HCT116 (cell line): ENCODE measurements around the gene PKDCC. TPM values are rescaled to one million over a fixed set of nuclear protein-coding genes. Genes with fewer than 3 reads are reported as not detected.

ENCODE experiments used
- ATAC-seq: fragments of 200-7000 bp; cut with Tn5 transposase; 2 replicates; pipeline ENCODE4 v1.9.1; 2020; ENCODE audit warnings: mild to moderate bottlenecking, moderate library complexity
- BruUV-seq: library from RNA; stranded (reverse); fragments of 400-500 nt; replicated peaks from 2 replicates; lab custom pipeline; 2021; lab: Mats Ljungman, UMichigan
- CTCF ChIA-PET: fragments of 300-600 bp; sonication (Branson Sonifier 250); formaldehyde crosslinking; loops from one replicate; lab custom pipeline; 2021; ENCODE audit warnings: antibody characterized with exemption; lab: Charles Lee
- POLR2A ChIA-PET: fragments of 300-600, 350-600 bp; sonication (Branson Sonifier 250); formaldehyde crosslinking; loops from one replicate; lab custom pipeline; 2021; ENCODE audit warnings: antibody characterized with exemption; lab: Charles Lee
- RAD21 ChIA-PET, 2 experiments: fragments of 300-600 bp; sonication (Branson Sonifier 250); formaldehyde crosslinking; loops; one replicate each; lab custom pipeline; 2023; ENCODE audit warnings: low total read pairs in 2 of 2; ENCODE audit not compliant: uncharacterized antibody in 2 of 2, unreplicated experiment in 2 of 2, low non-redundant PET in 1 of 2; lab: Charles Lee
- DNase-seq: peaks from one replicate; pipeline ENCODE4 v3.0.0-alpha.2; 2010; ENCODE audit warnings: low read depth, low spot score
- H2AFZ ChIP-seq: fragments of 200-600 bp; shearing (Covaris generic), sonication (generic); 2 replicates; pipeline ENCODE4 v1.6.1; 2017; ENCODE audit warnings: low read depth, mixed run types, mixed read lengths, antibody characterized with exemption, low read length; ENCODE audit not compliant: poor library complexity, severe bottlenecking
- H3K27ac ChIP-seq: 2 replicates; pipeline ENCODE4 v1.5.1; 2012; ENCODE audit warnings: low read depth, low read length
- H3K27me3 ChIP-seq: fragments of 200-600 bp; sonication (generic); 2 replicates; pipeline ENCODE4 v1.6.1; 2016; ENCODE audit warnings: mixed run types, low read length, mixed read lengths; ENCODE audit not compliant: insufficient read depth
- H3K36me3 ChIP-seq, 2 experiments: fragments of 200-500 bp in 1 of 2; fragments of 200-600 bp in 1 of 2; sonication (Bioruptor generic) in 1 of 2; sonication (generic) in 1 of 2; 2 replicates each; pipeline versions ENCODE4 v1.5.1 to v1.6.1; 2014 to 2016; ENCODE audit warnings: low read length in 2 of 2, inconsistent platforms in 1 of 2, mixed read lengths in 1 of 2, mixed run types in 1 of 2; ENCODE audit not compliant: insufficient read depth in 2 of 2, control insufficient read depth in 1 of 2
- H3K4me1 ChIP-seq, 2 experiments: fragments of 200-600 bp in 1 of 2; sonication (generic) in 1 of 2; 2 replicates each; pipeline versions ENCODE4 v1.5.1 to v1.6.1; 2012 to 2017; ENCODE audit warnings: low read length in 2 of 2, inconsistent platforms in 1 of 2, mild to moderate bottlenecking in 1 of 2, mixed read lengths in 1 of 2, mixed run types in 1 of 2, moderate library complexity in 1 of 2; ENCODE audit not compliant: insufficient read depth in 2 of 2, control insufficient read depth in 1 of 2
- H3K4me2 ChIP-seq: fragments of 200-600 bp; sonication (generic); 2 replicates; pipeline ENCODE4 v1.6.1; 2017; ENCODE audit warnings: mixed run types, low read length, mixed read lengths
- H3K4me3 ChIP-seq, 2 experiments: fragments of 200-600 bp in 1 of 2; sonication (generic) in 1 of 2; replicated peaks in 1 of 2; 2 replicates each; pipeline ENCODE4 v1.5.1; 2011 to 2016; ENCODE audit warnings: low read length in 2 of 2, control low read depth in 1 of 2, low read depth in 1 of 2, mild to moderate bottlenecking in 1 of 2, mixed read lengths in 1 of 2, mixed run types in 1 of 2
- H3K79me2 ChIP-seq: fragments of 200-600 bp; sonication (generic); 2 replicates; pipeline ENCODE4 v1.6.1; 2017; ENCODE audit warnings: mild to moderate bottlenecking, mixed run types, low read length, moderate library complexity, mixed read lengths; ENCODE audit not compliant: insufficient read depth
- H3K9ac ChIP-seq: fragments of 200-600 bp; sonication (generic); 2 replicates; pipeline ENCODE4 v1.6.1; 2016; ENCODE audit warnings: low read length, mixed read lengths
- H3K9me2 ChIP-seq: fragments of 200-600 bp; sonication (generic), shearing (Covaris generic); 2 replicates; pipeline ENCODE4 v1.6.1; 2017; ENCODE audit warnings: mixed run types, mild to moderate bottlenecking, moderate library complexity; ENCODE audit not compliant: insufficient read depth
- H3K9me3 ChIP-seq, 2 experiments: fragments of 200-500 bp in 1 of 2; fragments of 200-600 bp in 1 of 2; sonication (Bioruptor generic) in 1 of 2; sonication (generic) in 1 of 2; 2 replicates each; pipeline ENCODE4 v1.6.1; 2014 to 2017; ENCODE audit warnings: low read length in 2 of 2, mixed read lengths in 2 of 2, inconsistent platforms in 1 of 2, low read depth in 1 of 2, mild to moderate bottlenecking in 1 of 2, mixed run types in 1 of 2, moderate library complexity in 1 of 2; ENCODE audit not compliant: control insufficient read depth in 1 of 2, insufficient read depth in 1 of 2
- H4K20me1 ChIP-seq: fragments of 200-600 bp; sonication (generic), shearing (Covaris generic); 2 replicates; pipeline ENCODE4 v1.6.1; 2017; ENCODE audit warnings: mixed run types, mild to moderate bottlenecking, moderate library complexity; ENCODE audit not compliant: insufficient read depth
- CTCF ChIP-seq, 3 experiments: fragments of 200-600 bp in 1 of 3; sonication (generic) in 1 of 3; IDR thresholded peaks in 2 of 3; conservative IDR thresholded peaks in 1 of 3; 2 replicates each; pipeline ENCODE4 v1.5.1; 2012 to 2017; ENCODE audit warnings: low read depth in 2 of 3, low read length in 2 of 3, antibody characterized with exemption in 1 of 3, borderline replicate concordance in 1 of 3, control low read depth in 1 of 3, mild to moderate bottlenecking in 1 of 3, mixed read lengths in 1 of 3, mixed run types in 1 of 3, moderate library complexity in 1 of 3; ENCODE audit not compliant: insufficient read depth in 1 of 3
- ELF1 ChIP-seq: IDR thresholded peaks from 2 replicates; pipeline ENCODE4 v1.6.1; 2012; ENCODE audit warnings: low read depth, borderline replicate concordance
- FOSL1 ChIP-seq: IDR thresholded peaks from 2 replicates; pipeline ENCODE4 v1.6.1; 2012; ENCODE audit warnings: low read depth
- RAD21 ChIP-seq: IDR thresholded peaks from 2 replicates; pipeline ENCODE4 v1.6.1; 2012; ENCODE audit warnings: low read depth, mild to moderate bottlenecking
- REST ChIP-seq: IDR thresholded peaks from 2 replicates; pipeline ENCODE4 v1.6.1; 2012; ENCODE audit warnings: low read depth
- YY1 ChIP-seq: IDR thresholded peaks from 2 replicates; pipeline ENCODE4 v1.6.1; 2011; ENCODE audit warnings: low read length, low read depth, moderate library complexity, mild to moderate bottlenecking; ENCODE audit not compliant: insufficient replicate concordance; ENCODE audit errors: extremely low read depth
- intact Hi-C: fragments of 100-400 bp; cut with micrococcal nuclease; formaldehyde crosslinking; loops from 2 replicates; pipeline ENCODE4 v1.10.0; 2022
- total RNA-seq: library from RNA; stranded (reverse); gene quantifications from one replicate; pipeline ENCODE4 v1.2.1, GENCODE V29; 2021; ENCODE audit not compliant: unreplicated experiment

PKDCC gene
- total RNA-seq, 1 experiment from 2014 or later = 0.84 TPM

- TF ChIP-seq REST (no peak), CTCF (IDR thresholded peaks at IDR 0.05 in 2 of 3, conservative IDR thresholded peaks at IDR 0.05 in 1 of 3; ENCODE audit: borderline replicate concordance in 1 of 3, insufficient read depth in 1 of 3, low read depth in 2 of 3, low read length in 2 of 3) (no peak), FOSL1 (no peak)
These were observed 739 bp downstream of the PKDCC start (continued) for GRCh38 chr2:42048299-42049220.

- H3K4me2 ChIP-seq = no peak overlapping the region
- H3K4me3 ChIP-seq = no peak overlapping the region
- H3K27ac ChIP-seq = no peak overlapping the region
- ChIA-PET POLR2A (no interaction called here), RAD21 (no interaction called here), CTCF (no interaction called here)
- H3K9ac ChIP-seq = no peak overlapping the region
- BruUV-seq = no TSS peak
- ATAC-seq (no peak), DNase-seq (no peak)
- H3K9me2 ChIP-seq = no peaks in the 10 kb centered on the region
- H3K9me3 ChIP-seq = no peaks in the 10 kb centered on the region
- peaks cover 0 to under 1% of the 10 kb centered on the region in 2 experiments; a peak in 1 of 4 replicates for H3K4me1 ChIP-seq
- intact Hi-C loops = no loop called here
- no peaks in the 10 kb centered on the region for H3K36me3 ChIP-seq
- H2AFZ ChIP-seq = no peak overlapping the region
- 0 out of 2 replicates have a peak, but pooled peaks cover 3% of the 10 kb centered on the region for H3K27me3 ChIP-seq
- no peaks in the 10 kb centered on the region for H3K79me2 ChIP-seq
- no peaks in the 10 kb centered on the region for H4K20me1 ChIP-seq
- TF ChIP-seq ELF1 (no peak), RAD21 (no peak), YY1 (no peak), REST (no peak), CTCF (IDR thresholded peaks at IDR 0.05 in 2 of 3, conservative IDR thresholded peaks at IDR 0.05 in 1 of 3; ENCODE audit: borderline replicate concordance in 1 of 3, insufficient read depth in 1 of 3, low read depth in 2 of 3, low read length in 2 of 3) (no peak)
These were observed 1.6 kb downstream of the PKDCC start for GRCh38 chr2:42049221-42050009.
